Stromal cell of bone marrow (primary cell): ENCODE measurements around the gene KLF13.

ENCODE experiments used
- DNase-seq: peaks from one replicate; pipeline ENCODE4 v3.0.0-alpha.2; 2012; ENCODE audit warnings: low read depth

KLF13 gene

GRCh38 chr15:31401282-31401681 is 74.6 kb downstream of the KLF13 start:
- no peak for DNase-seq

- no peak for DNase-seq
These were observed 75.4 kb downstream of the KLF13 start for GRCh38 chr15:31402003-31402402.

- DNase-seq: peak; percentile 85
These were observed 75.9 kb downstream of the KLF13 start for GRCh38 chr15:31402511-31403056.

- DNase-seq: no peak
These were observed 76.5 kb downstream of the KLF13 start for GRCh38 chr15:31403096-31403495.

- DNase-seq: no peak
These were observed 77.0 kb downstream of the KLF13 start for GRCh38 chr15:31403606-31404005.

GRCh38 chr15:31404345-31404744 is 77.7 kb downstream of the KLF13 start:
- DNase-seq: no peak

GRCh38 chr15:31405200-31405920 is 78.7 kb downstream of the KLF13 start:
- no peak for DNase-seq

- DNase-seq: no peak
These were observed 80.7 kb downstream of the KLF13 start for GRCh38 chr15:31407376-31407775.

GRCh38 chr15:31407851-31408250 is 81.2 kb downstream of the KLF13 start:
- DNase-seq: no peak

- no peak for DNase-seq
These were observed 82.1 kb downstream of the KLF13 start for GRCh38 chr15:31408724-31409123.

GRCh38 chr15:31409171-31409570 is 82.5 kb downstream of the KLF13 start:
- no peak for DNase-seq

- no peak for DNase-seq
These were observed 86.2 kb downstream of the KLF13 start for GRCh38 chr15:31412824-31413223.

- DNase-seq: no peak
These were observed 88.6 kb downstream of the KLF13 start for GRCh38 chr15:31415201-31415600.

- no peak for DNase-seq
These were observed 93.2 kb downstream of the KLF13 start for GRCh38 chr15:31419820-31420219.

- no peak for DNase-seq
These were observed 100.8 kb downstream of the KLF13 start for GRCh38 chr15:31427411-31427810.
